ENCODE measurements around the gene RIPK1. TPM values are rescaled to one million over a fixed set of nuclear protein-coding genes. Genes with fewer than 3 reads are reported as not detected.
A peak's percentile ranks its signal among the peaks of the same experiment; 100 is the strongest.
"Not testable (repeated sequence)": the region's sequence is repeated elsewhere in the genome, so short reads cannot be mapped to it uniquely, and the experiment has no call there.

Gene RIPK1
- 10 to 100 TPM; 12.1 to 46.0 (median 34.6) TPM for total RNA-seq

GRCh38 chr6:3068329-3069214 lies at the start of gene RIPK1:
TSS of gene RIPK1 (plus strand) at chr6:3068494. CDS start at chr6:3076824, 8,330 bp downstream.
- peak within 1 kb of the TSS; percentile 70 to 99 (median 92) for H3K4me3 ChIP-seq
- peak within 1 kb of the TSS; percentile 97 to 100 (median 100) for H3K27ac ChIP-seq
- H3K4me1 ChIP-seq = peaks cover 13 to 46% (median 30%) of the 10 kb centered on the region in 4 donors
- WGBS, 2 donors (ENCODE audit: low coverage in 1 of 2) = 0 to 1% methylated on average over 2 to 51 of the region's 112 CpGs
- intact Hi-C loops (cut with DNase I; ENCODE audit: low total_unique reads) (no loop called here), in situ Hi-C loops (cut with MboI; ENCODE audit: low pct_ligation_motif_present in 1 of 4, low pct_unique_long_range_greater_than_20kb in 1 of 4, low sequenced_read_pairs in 3 of 4) (no loop called here)
- no peaks in the 10 kb centered on the region for H3K27me3 ChIP-seq
- H3K36me3 ChIP-seq = peaks cover 0 to under 1% (median 0%) of the 10 kb centered on the region in 4 donors
- peak; percentile 97 for DNase-seq
- no peaks in the 10 kb centered on the region for H3K9me3 ChIP-seq
- TF ChIP-seq POLR2AphosphoS5 (IDR thresholded peaks at IDR 0.05) = peak; percentile 86 to 95 (median 90)
- peak in 4 of 5 experiments; percentile 9 to 39 (median 19) for TF ChIP-seq CTCF (IDR thresholded peaks at IDR 0.05)
- peak; percentile 95 for TF ChIP-seq POLR2A (IDR thresholded peaks at IDR 0.05)
- no peak for TF ChIP-seq EP300 (IDR thresholded peaks at IDR 0.05; ENCODE audit: low read depth)

GRCh38 chr6:3019065-3019464 lies 49.2 kb upstream of the RIPK1 start:
- 14 to 47% methylated on average over 1 of the region's 1 CpG for WGBS, 2 donors (ENCODE audit: low coverage in 1 of 2)
- in situ Hi-C loops (cut with MboI; ENCODE audit: low pct_ligation_motif_present in 1 of 4, low pct_unique_long_range_greater_than_20kb in 1 of 4, low sequenced_read_pairs in 3 of 4) = no loop called here

GRCh38 chr6:3019749-3020320 lies 48.5 kb upstream of the RIPK1 start:
- in situ Hi-C loops (cut with MboI; ENCODE audit: low pct_ligation_motif_present in 1 of 4, low pct_unique_long_range_greater_than_20kb in 1 of 4, low sequenced_read_pairs in 3 of 4) = no loop called here
- no peak overlapping the region for H3K27ac ChIP-seq
- peaks cover 9 to 45% (median 19%) of the 10 kb centered on the region in 4 donors for H3K4me1 ChIP-seq
- no peaks in the 10 kb centered on the region for H3K36me3 ChIP-seq
- H3K4me3 ChIP-seq = no peak overlapping the region
- WGBS, 2 donors (ENCODE audit: low coverage in 1 of 2) = 91 to 95% methylated on average over 4 to 6 of the region's 6 CpGs
- intact Hi-C loops (cut with DNase I; ENCODE audit: low total_unique reads) = no loop called here
- no peak for DNase-seq
- no peaks in the 10 kb centered on the region for H3K27me3 ChIP-seq
- H3K9me3 ChIP-seq = no peaks in the 10 kb centered on the region
- TF ChIP-seq POLR2A (IDR thresholded peaks at IDR 0.05) (no peak), EP300 (IDR thresholded peaks at IDR 0.05; ENCODE audit: low read depth) (no peak), CTCF (IDR thresholded peaks at IDR 0.05) (no peak), POLR2AphosphoS5 (IDR thresholded peaks at IDR 0.05) (no peak)

More at GRCh38 chr6:3019065-3019464, 49.2 kb upstream of the RIPK1 start:
- TF ChIP-seq POLR2A (IDR thresholded peaks at IDR 0.05) = no peak
- no peak for DNase-seq
- Histone ChIP-seq H3K9me3 (no peaks in the 10 kb centered on the region), H3K27me3 (no peaks in the 10 kb centered on the region), H3K27ac (no peak overlapping the region), H3K36me3 (no peaks in the 10 kb centered on the region), H3K4me1 (peaks cover 2 to 37% (median 13%) of the 10 kb centered on the region in 4 donors), H3K4me3 (no peak overlapping the region)
- intact Hi-C loops (cut with DNase I; ENCODE audit: low total_unique reads) = no loop called here

GRCh38 chr6:3020976-3021598 lies 47.2 kb upstream of the RIPK1 start:
- H3K9me3 ChIP-seq; in situ Hi-C loops (cut with MboI; ENCODE audit: low pct_ligation_motif_present in 1 of 4, low pct_unique_long_range_greater_than_20kb in 1 of 4, low sequenced_read_pairs in 3 of 4); H3K4me3 ChIP-seq; H3K27ac ChIP-seq; H3K36me3 ChIP-seq; intact Hi-C loops (cut with DNase I; ENCODE audit: low total_unique reads); DNase-seq; H3K27me3 ChIP-seq: not testable (repeated sequence)
- 74 to 100% methylated on average over 1 to 2 of the region's 2 CpGs for WGBS, 2 donors (ENCODE audit: low coverage in 1 of 2)
- H3K4me1 ChIP-seq = peaks cover 9 to 54% (median 20%) of the 10 kb centered on the region in 4 donors
